CD14-positive monocyte (primary cell): ENCODE measurements around the gene UQCC2. TPM values are rescaled to one million over a fixed set of nuclear protein-coding genes. Genes with fewer than 3 reads are reported as not detected.

Experiments used
- DNase-seq, 3 donors: peaks; one replicate each; pipeline ENCODE4 v3.0.0-alpha.2; 2011 to 2022
- H2AFZ ChIP-seq: 2 replicates; pipeline ENCODE4 v1.6.0; 2012; ENCODE audit warnings: mild to moderate bottlenecking, low read depth, low read length, inconsistent platforms; ENCODE audit not compliant: insufficient read depth, poor library complexity, severe bottlenecking
- H3K27ac ChIP-seq, 2 donors: 1 replicate in 1 of 2; 2 replicates in 1 of 2; pipeline ENCODE4 v1.5.1; 2012 to 2013; ENCODE audit warnings: low read length in 2 of 2, control low read depth in 1 of 2, inconsistent platforms in 1 of 2, low read depth in 1 of 2, mild to moderate bottlenecking in 1 of 2
- H3K27me3 ChIP-seq, 2 donors: one replicate each; pipeline versions ENCODE4 v1.6.0 to v1.6.1; 2011 to 2013; ENCODE audit warnings: low read length in 2 of 2; ENCODE audit not compliant: control insufficient read depth in 2 of 2, insufficient read depth in 2 of 2
- H3K36me3 ChIP-seq, 2 donors: replicated peaks in 1 of 2; 1 replicate in 1 of 2; 2 replicates in 1 of 2; pipeline versions ENCODE4 v1.5.1 to v1.6.1; 2012 to 2013; ENCODE audit warnings: low read length in 2 of 2, control low read depth in 1 of 2, inconsistent platforms in 1 of 2, mild to moderate bottlenecking in 1 of 2; ENCODE audit not compliant: insufficient read depth in 2 of 2, control insufficient read depth in 1 of 2
- H3K4me1 ChIP-seq, 2 donors: 1 replicate in 1 of 2; 2 replicates in 1 of 2; pipeline versions ENCODE4 v1.5.1 to v1.6.1; 2012 to 2013; ENCODE audit warnings: low read length in 2 of 2, control low read depth in 1 of 2, inconsistent platforms in 1 of 2, mild to moderate bottlenecking in 1 of 2, moderate library complexity in 1 of 2; ENCODE audit not compliant: insufficient read depth in 2 of 2, control insufficient read depth in 1 of 2
- H3K4me2 ChIP-seq: replicated peaks from 2 replicates; pipeline ENCODE3; 2012; ENCODE audit warnings: low read length, moderate library complexity, mild to moderate bottlenecking; ENCODE audit not compliant: poor library complexity, severe bottlenecking; ENCODE audit errors: extremely low read depth
- H3K4me3 ChIP-seq, 3 experiments: fragments of 200-600 bp in 1 of 3; sonication (generic) in 1 of 3; replicated peaks in 1 of 3; 1 replicate in 2 of 3; 2 replicates in 1 of 3; pipeline ENCODE4 v1.5.1; 2011 to 2013; ENCODE audit warnings: low read length in 3 of 3, mild to moderate bottlenecking in 3 of 3, control low read depth in 2 of 3, low read depth in 2 of 3, inconsistent platforms in 1 of 3, moderate library complexity in 1 of 3
- H3K79me2 ChIP-seq: 2 replicates; pipeline ENCODE4 v1.6.0; 2012; ENCODE audit warnings: mild to moderate bottlenecking, control low read depth, inconsistent platforms, low read length, moderate library complexity; ENCODE audit not compliant: insufficient read depth
- H3K9ac ChIP-seq: 2 replicates; pipeline ENCODE4 v1.6.0; 2017; ENCODE audit warnings: low read length, mild to moderate bottlenecking; ENCODE audit not compliant: insufficient read depth, poor library complexity, severe bottlenecking
- H3K9me3 ChIP-seq, 2 donors: replicated peaks in 1 of 2; 1 replicate in 1 of 2; 2 replicates in 1 of 2; pipeline versions ENCODE4 v1.5.1 to v1.6.1; 2012 to 2013; ENCODE audit warnings: low read length in 2 of 2, control low read depth in 1 of 2; ENCODE audit not compliant: control insufficient read depth in 1 of 2, insufficient read depth in 1 of 2
- H4K20me1 ChIP-seq: 2 replicates; pipeline ENCODE4 v1.6.0; 2012; ENCODE audit warnings: mild to moderate bottlenecking, low read length, control low read depth, moderate library complexity; ENCODE audit not compliant: insufficient read depth
- H3K27ac Mint-ChIP-seq, 7 donors: one replicate each; pipeline ENCODE4 v1.8.0; 2020; ENCODE audit warnings: mild to moderate bottlenecking in 7 of 7, mixed read lengths in 7 of 7, moderate library complexity in 6 of 7, inconsistent platforms in 2 of 7
- H3K27me3 Mint-ChIP-seq, 3 donors: one replicate each; pipeline ENCODE4 v1.8.0; 2021 to 2022; ENCODE audit warnings: low read depth in 3 of 3, mild to moderate bottlenecking in 3 of 3, mixed read lengths in 3 of 3, moderate library complexity in 3 of 3, inconsistent platforms in 1 of 3
- H3K36me3 Mint-ChIP-seq, 2 donors: one replicate each; pipeline ENCODE4 v1.8.0; 2020; ENCODE audit warnings: mixed read lengths in 2 of 2, inconsistent platforms in 1 of 2, mild to moderate bottlenecking in 1 of 2
- H3K4me1 Mint-ChIP-seq: one replicate; pipeline ENCODE4 v1.8.0; 2020; ENCODE audit warnings: mild to moderate bottlenecking, mixed read lengths
- H3K4me3 Mint-ChIP-seq, 2 donors: one replicate each; pipeline ENCODE4 v1.8.0; 2020; ENCODE audit warnings: mild to moderate bottlenecking in 2 of 2, mixed read lengths in 2 of 2, moderate library complexity in 1 of 2
- H3K9me3 Mint-ChIP-seq, 7 donors: one replicate each; pipeline ENCODE4 v1.8.0; 2020 to 2022; ENCODE audit warnings: mixed read lengths in 7 of 7, mild to moderate bottlenecking in 6 of 7, moderate library complexity in 6 of 7, inconsistent platforms in 2 of 7
- whole genome bisulfite sequencing: methylation state at CpG from one replicate; pipeline ENCODE4 v1.1.5; 2013; ENCODE audit warnings: missing lambda C conversion rate; ENCODE audit not compliant: insufficient coverage; 5-methylcytosine and 5-hydroxymethylcytosine counted together
- intact Hi-C, 2 donors: fragments of 100-400 bp; cut with micrococcal nuclease; formaldehyde crosslinking; loops; one replicate each; pipeline versions ENCODE4 v1.15.0 to v1.15.1; 2023
- polyA plus RNA-seq, 3 donors: library from polyadenylated mRNA; depleted of rRNA in 1 of 3; unstranded in 2 of 3; stranded (reverse) in 1 of 3; fragments of 300-500 nt in 2 of 3; fragments of >200 nt in 1 of 3; fragmentation: Illumina TruSeq in 2 of 3; gene quantifications; 1 replicate in 2 of 3; 2 replicates in 1 of 3; pipeline ENCODE4 v1.2.3, GENCODE V29; 2012 to 2021
- TF ChIP-seq, protein P1 (sequence below): fragments of 200-600 bp; IDR thresholded peaks from one replicate; pipeline ENCODE4 v1.8.0; 2022; ENCODE audit warnings: antibody characterized with exemption, mild to moderate bottlenecking

The UQCC2 gene
- polyA plus RNA-seq, 3 donors, result 10.3 to 39.3 (median 37.2) TPM

DNA sequence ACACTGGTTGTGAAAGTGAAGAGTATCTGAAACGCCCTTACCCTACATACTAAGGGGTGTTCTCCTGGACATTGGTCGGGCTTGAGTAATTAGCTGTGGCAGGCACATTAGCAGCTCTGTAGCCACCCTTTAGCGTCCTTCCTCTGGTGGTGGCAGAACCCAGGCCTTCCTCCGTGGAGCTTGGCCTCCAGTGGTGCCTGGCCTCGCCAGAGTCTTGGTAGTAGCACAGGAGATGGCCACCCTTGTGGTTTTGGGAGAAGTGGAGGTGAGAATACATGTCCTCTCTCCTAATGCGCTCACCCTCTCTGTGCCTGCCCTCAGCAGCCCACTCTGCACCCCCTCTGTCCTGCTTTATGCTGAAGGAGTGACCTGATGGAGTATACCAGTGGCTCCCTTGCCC lies 17.6 kb upstream of the UQCC2 start:
- 100% methylated on average over 2 of the region's 6 CpGs for WGBS
- no peak overlapping the region for H3K4me3 ChIP-seq
- TF ChIP-seq, protein P1, sequence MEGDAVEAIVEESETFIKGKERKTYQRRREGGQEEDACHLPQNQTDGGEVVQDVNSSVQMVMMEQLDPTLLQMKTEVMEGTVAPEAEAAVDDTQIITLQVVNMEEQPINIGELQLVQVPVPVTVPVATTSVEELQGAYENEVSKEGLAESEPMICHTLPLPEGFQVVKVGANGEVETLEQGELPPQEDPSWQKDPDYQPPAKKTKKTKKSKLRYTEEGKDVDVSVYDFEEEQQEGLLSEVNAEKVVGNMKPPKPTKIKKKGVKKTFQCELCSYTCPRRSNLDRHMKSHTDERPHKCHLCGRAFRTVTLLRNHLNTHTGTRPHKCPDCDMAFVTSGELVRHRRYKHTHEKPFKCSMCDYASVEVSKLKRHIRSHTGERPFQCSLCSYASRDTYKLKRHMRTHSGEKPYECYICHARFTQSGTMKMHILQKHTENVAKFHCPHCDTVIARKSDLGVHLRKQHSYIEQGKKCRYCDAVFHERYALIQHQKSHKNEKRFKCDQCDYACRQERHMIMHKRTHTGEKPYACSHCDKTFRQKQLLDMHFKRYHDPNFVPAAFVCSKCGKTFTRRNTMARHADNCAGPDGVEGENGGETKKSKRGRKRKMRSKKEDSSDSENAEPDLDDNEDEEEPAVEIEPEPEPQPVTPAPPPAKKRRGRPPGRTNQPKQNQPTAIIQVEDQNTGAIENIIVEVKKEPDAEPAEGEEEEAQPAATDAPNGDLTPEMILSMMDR, result no peak
- H3K36me3 ChIP-seq, result no peaks in the 10 kb centered on the region
- no peaks in the 10 kb centered on the region for H3K9me3 ChIP-seq
- no peaks in the 10 kb centered on the region for H4K20me1 ChIP-seq
- H3K27me3 ChIP-seq, result no peaks in the 10 kb centered on the region
- no peak overlapping the region for H3K9ac ChIP-seq
- intact Hi-C loops, result no loop called here
- H3K27me3 Mint-ChIP-seq, result peaks cover 5 to 11% (median 6%) of the 10 kb centered on the region in 3 donors
- H3K36me3 Mint-ChIP-seq, result no peaks in the 10 kb centered on the region
- no peak overlapping the region for H3K27ac Mint-ChIP-seq
- no peak overlapping the region for H2AFZ ChIP-seq
- H3K79me2 ChIP-seq, result no peaks in the 10 kb centered on the region
- no peaks in the 10 kb centered on the region for H3K4me1 Mint-ChIP-seq
- no peak overlapping the region for H3K4me3 Mint-ChIP-seq
- H3K9me3 Mint-ChIP-seq, result no peaks in the 10 kb centered on the region
- H3K27ac ChIP-seq, result no peak overlapping the region
- DNase-seq, result no peak
- H3K4me2 ChIP-seq, result no peak overlapping the region
- no peaks in the 10 kb centered on the region for H3K4me1 ChIP-seq

DNA sequence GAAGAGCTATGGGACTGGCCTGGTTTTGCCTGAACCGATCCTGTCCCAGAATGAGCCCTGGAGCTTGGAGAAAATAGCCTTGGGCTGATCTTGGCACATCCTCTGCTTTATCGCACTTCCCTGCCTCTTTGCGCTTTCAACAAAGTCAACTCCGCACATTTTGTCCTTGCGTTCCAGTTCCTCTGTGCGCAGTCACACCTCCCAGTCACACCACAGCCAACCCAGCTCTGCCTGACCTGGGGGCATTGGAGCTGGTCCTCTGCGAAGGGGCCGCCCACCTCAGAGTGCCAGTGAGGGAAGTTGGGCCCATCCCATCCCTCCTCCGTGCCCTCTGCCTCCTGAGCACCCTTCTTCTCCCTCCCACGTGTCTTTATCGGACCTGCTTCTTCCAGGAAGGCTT lies 16.9 kb upstream of the UQCC2 start:
- no peaks in the 10 kb centered on the region for H3K4me1 Mint-ChIP-seq
- Histone ChIP-seq H4K20me1 (no peaks in the 10 kb centered on the region), H3K27me3 (peaks cover 0 to 6% of the 10 kb centered on the region in 2 donors), H3K4me2 (no peak overlapping the region), H2AFZ (no peak overlapping the region), H3K36me3 (no peaks in the 10 kb centered on the region), H3K4me3 (no peak overlapping the region), H3K9ac (no peak overlapping the region), H3K27ac (no peak overlapping the region), H3K79me2 (no peaks in the 10 kb centered on the region), H3K4me1 (no peaks in the 10 kb centered on the region), H3K9me3 (no peaks in the 10 kb centered on the region)
- no peak overlapping the region for H3K4me3 Mint-ChIP-seq
- TF ChIP-seq, protein P1, result no peak
- WGBS, result 99% methylated on average over 8 of the region's 11 CpGs
- intact Hi-C loops, result no loop called here
- no peak for DNase-seq
- H3K27ac Mint-ChIP-seq, result peak overlapping the region in 1 of 7 donors; percentile 39
- H3K9me3 Mint-ChIP-seq, result no peaks in the 10 kb centered on the region
- no peaks in the 10 kb centered on the region for H3K36me3 Mint-ChIP-seq
- peaks cover 11 to 15% (median 11%) of the 10 kb centered on the region in 3 donors for H3K27me3 Mint-ChIP-seq
